Fibroblast of lung (primary cell): Measurements from ENCODE around the gene GHRHR. TPM values are rescaled to one million over a fixed set of nuclear protein-coding genes. Genes with fewer than 3 reads are reported as not detected.

Experiments used
- DNase-seq, 2 donors: peaks; one replicate each; pipeline versions ENCODE4 v3.0.0 to v3.0.0-alpha.2; 2010; ENCODE audit warnings: low read depth in 2 of 2
- H2AFZ ChIP-seq: 2 replicates; pipeline ENCODE4 v1.5.1; 2012; ENCODE audit warnings: low read length, control low read depth, inconsistent platforms
- H3K27ac ChIP-seq: 2 replicates; pipeline ENCODE4 v1.5.1; 2011; ENCODE audit warnings: low read length, control low read depth; ENCODE audit not compliant: insufficient read depth
- H3K27me3 ChIP-seq: 2 replicates; pipeline ENCODE4 v1.5.1; 2011; ENCODE audit warnings: mild to moderate bottlenecking, low read length; ENCODE audit not compliant: control insufficient read depth, insufficient read depth
- H3K36me3 ChIP-seq: 2 replicates; pipeline ENCODE4 v1.5.1; 2011; ENCODE audit warnings: low read length; ENCODE audit not compliant: control insufficient read depth, insufficient read depth
- H3K4me1 ChIP-seq: 2 replicates; pipeline ENCODE4 v1.5.1; 2011; ENCODE audit warnings: low read length; ENCODE audit not compliant: control insufficient read depth, insufficient read depth; ENCODE audit errors: extremely low read depth
- H3K4me2 ChIP-seq: 2 replicates; pipeline ENCODE4 v1.5.1; 2011; ENCODE audit warnings: low read length, control low read depth; ENCODE audit not compliant: insufficient read depth; ENCODE audit errors: extremely low read depth
- H3K4me3 ChIP-seq, 4 experiments: fragments of 200-600 bp in 1 of 4; sonication (generic) in 1 of 4; replicated peaks in 1 of 4; 2 replicates each; pipeline ENCODE4 v1.5.1; 2011 to 2016; ENCODE audit warnings: low read length in 4 of 4, low read depth in 3 of 4, mild to moderate bottlenecking in 3 of 4, control low read depth in 2 of 4, inconsistent platforms in 1 of 4, mixed read lengths in 1 of 4; ENCODE audit not compliant: insufficient read depth in 1 of 4; ENCODE audit errors: control extremely low read depth in 1 of 4
- H3K79me2 ChIP-seq: 2 replicates; pipeline ENCODE4 v1.5.1; 2012; ENCODE audit warnings: mild to moderate bottlenecking, low read length, inconsistent platforms; ENCODE audit not compliant: control insufficient read depth, insufficient read depth
- H3K9ac ChIP-seq: 2 replicates; pipeline ENCODE4 v1.5.1; 2011; ENCODE audit warnings: mild to moderate bottlenecking, low read length, control low read depth; ENCODE audit not compliant: insufficient read depth
- H3K9me3 ChIP-seq: 2 replicates; pipeline ENCODE4 v1.5.1; 2012; ENCODE audit warnings: low read depth, low read length; ENCODE audit not compliant: control insufficient read depth, insufficient read depth
- H4K20me1 ChIP-seq: 2 replicates; pipeline ENCODE4 v1.5.1; 2011; ENCODE audit warnings: low read length; ENCODE audit not compliant: control insufficient read depth, insufficient read depth; ENCODE audit errors: extremely low read depth
- CTCF ChIP-seq, 2 donors: IDR thresholded peaks in 1 of 2; conservative IDR thresholded peaks in 1 of 2; 1 replicate in 1 of 2; 2 replicates in 1 of 2; pipeline ENCODE4 v1.5.1; 2011 to 2012; ENCODE audit warnings: low read length in 2 of 2, control low read depth in 1 of 2, inconsistent platforms in 1 of 2, low read depth in 1 of 2, mild to moderate bottlenecking in 1 of 2
- EZH2 ChIP-seq: IDR thresholded peaks from 2 replicates; pipeline ENCODE4 v1.5.1; 2012; ENCODE audit warnings: low read length, control low read depth, mild to moderate bottlenecking; ENCODE audit errors: missing control alignments
- polyA plus RNA-seq, 2 donors: library from polyadenylated mRNA; depleted of rRNA in 1 of 2; stranded (reverse) in 1 of 2; unstranded in 1 of 2; fragments of >200 nt; gene quantifications; 2 replicates each; pipeline ENCODE4 v1.2.1, GENCODE V29; 2011 to 2012; ENCODE audit warnings: missing spikeins in 1 of 2
- total RNA-seq: library from RNA; depleted of rRNA; stranded (reverse); fragments of >200 nt; gene quantifications from 2 replicates; pipeline ENCODE4 v1.2.1, GENCODE V29; 2014

The GHRHR gene
- total and polyA plus RNA-seq, 2 donors (not counting 1 experiment from before 2014, with no cell fraction given), result not detected

GRCh38 chr7:30925117-30925516 is 38.6 kb upstream of the GHRHR start:
- no peak for DNase-seq
- no peak overlapping the region for H3K4me2 ChIP-seq
- no peak for TF ChIP-seq CTCF (conservative IDR thresholded peaks at IDR 0.05 in 1 of 2, IDR thresholded peaks at IDR 0.05 in 1 of 2; ENCODE audit: low read depth in 1 of 2, low read length in 2 of 2)
- no peak overlapping the region for H3K9ac ChIP-seq
- no peaks in the 10 kb centered on the region for H3K79me2 ChIP-seq
- no peaks in the 10 kb centered on the region for H3K9me3 ChIP-seq
- no peak overlapping the region for H3K27ac ChIP-seq
- H3K4me3 ChIP-seq, result no peak overlapping the region
- H3K36me3 ChIP-seq, result no peaks in the 10 kb centered on the region
- no peak overlapping the region for H2AFZ ChIP-seq
- H4K20me1 ChIP-seq, result no peaks in the 10 kb centered on the region
- H3K27me3 ChIP-seq, result no peaks in the 10 kb centered on the region
- peaks cover 9% of the 10 kb centered on the region for H3K4me1 ChIP-seq

- H3K4me2 ChIP-seq, result no peak overlapping the region
- DNase-seq, result no peak
- no peaks in the 10 kb centered on the region for H4K20me1 ChIP-seq
- no peaks in the 10 kb centered on the region for H3K36me3 ChIP-seq
- H3K27ac ChIP-seq, result no peak overlapping the region
- TF ChIP-seq EZH2, result no peak
- TF ChIP-seq CTCF (conservative IDR thresholded peaks at IDR 0.05 in 1 of 2, IDR thresholded peaks at IDR 0.05 in 1 of 2; ENCODE audit: low read depth in 1 of 2, low read length in 2 of 2), result no peak
- no peak overlapping the region for H3K9ac ChIP-seq
- no peak overlapping the region for H3K4me3 ChIP-seq
- no peaks in the 10 kb centered on the region for H3K79me2 ChIP-seq
- H3K27me3 ChIP-seq, result no peaks in the 10 kb centered on the region
- H3K4me1 ChIP-seq, result peaks cover 8% of the 10 kb centered on the region
- H2AFZ ChIP-seq, result no peak overlapping the region
- H3K9me3 ChIP-seq, result no peaks in the 10 kb centered on the region
Measured at GRCh38 chr7:30925913-30926312, 37.8 kb upstream of the GHRHR start.

GRCh38 chr7:30926313-30926712 is 37.4 kb upstream of the GHRHR start:
- no peak overlapping the region for H3K4me2 ChIP-seq
- no peaks in the 10 kb centered on the region for H3K27me3 ChIP-seq
- no peak overlapping the region for H3K9ac ChIP-seq
- no peak for DNase-seq
- H4K20me1 ChIP-seq, result no peaks in the 10 kb centered on the region
- no peaks in the 10 kb centered on the region for H3K79me2 ChIP-seq
- no peak overlapping the region for H2AFZ ChIP-seq
- peaks cover 4% of the 10 kb centered on the region for H3K4me1 ChIP-seq
- no peaks in the 10 kb centered on the region for H3K36me3 ChIP-seq
- no peaks in the 10 kb centered on the region for H3K9me3 ChIP-seq
- H3K27ac ChIP-seq, result no peak overlapping the region
- no peak overlapping the region for H3K4me3 ChIP-seq
- TF ChIP-seq CTCF (conservative IDR thresholded peaks at IDR 0.05 in 1 of 2, IDR thresholded peaks at IDR 0.05 in 1 of 2; ENCODE audit: low read depth in 1 of 2, low read length in 2 of 2) (no peak), EZH2 (no peak)
